Caco-2 (cell line): ENCODE measurements around the gene GRIA2. TPM values are rescaled to one million over a fixed set of nuclear protein-coding genes. Genes with fewer than 3 reads are reported as not detected.

ENCODE experiments used
- BruUV-seq: library from RNA; stranded (reverse); fragments of 400-500 nt; replicated peaks from 2 replicates; lab custom pipeline; 2021; lab: Mats Ljungman, UMichigan
- CTCF ChIA-PET: fragments of 300-600 bp; sonication (Branson Sonifier 250); formaldehyde crosslinking; loops from one replicate; lab custom pipeline; 2022; ENCODE audit warnings: antibody characterized with exemption; lab: Charles Lee
- POLR2A ChIA-PET: fragments of 300-600 bp; sonication (Branson Sonifier 250); formaldehyde crosslinking; loops from one replicate; lab custom pipeline; 2022; ENCODE audit warnings: antibody characterized with exemption; lab: Charles Lee
- DNase-seq, 2 experiments: peaks; one replicate each; pipeline versions ENCODE4 v3.0.0 to v3.0.0-alpha.2; 2020 to 2022
- H3K27me3 ChIP-seq: replicated peaks from 2 replicates; pipeline ENCODE4 v1.6.0; 2011; ENCODE audit warnings: low read length; ENCODE audit not compliant: control insufficient read depth, insufficient read depth
- H3K36me3 ChIP-seq: 2 replicates; pipeline ENCODE4 v1.5.1; 2011; ENCODE audit warnings: low read length; ENCODE audit not compliant: control insufficient read depth, insufficient read depth
- H3K4me1 ChIP-seq: fragments of 250-450 bp; sonication (Bioruptor Pico); 2 replicates; pipeline ENCODE4 v1.5.1; 2020; ENCODE audit warnings: mild to moderate bottlenecking
- H3K4me3 ChIP-seq: 2 replicates; pipeline ENCODE4 v1.5.1; 2011; ENCODE audit warnings: low read depth, mild to moderate bottlenecking, control low read depth, low read length
- H3K9me3 ChIP-seq: fragments of 250-450 bp; sonication (Bioruptor Pico); 2 replicates; pipeline ENCODE4 v1.5.1; 2020; ENCODE audit warnings: mild to moderate bottlenecking, moderate library complexity
- H3K27ac Mint-ChIP-seq: one replicate; pipeline ENCODE4 v1.8.0; 2022; ENCODE audit warnings: mixed read lengths; ENCODE audit not compliant: unreplicated experiment
- H3K27me3 Mint-ChIP-seq: one replicate; pipeline ENCODE4 v1.8.0; 2022; ENCODE audit warnings: mixed read lengths; ENCODE audit not compliant: insufficient read depth, unreplicated experiment
- H3K36me3 Mint-ChIP-seq: one replicate; pipeline ENCODE4 v1.8.0; 2022; ENCODE audit warnings: mild to moderate bottlenecking, mixed read lengths; ENCODE audit not compliant: insufficient read depth, unreplicated experiment
- H3K4me1 Mint-ChIP-seq: one replicate; pipeline ENCODE4 v1.8.0; 2022; ENCODE audit warnings: low read depth, mixed read lengths; ENCODE audit not compliant: unreplicated experiment
- H3K4me3 Mint-ChIP-seq: one replicate; pipeline ENCODE4 v1.8.0; 2022; ENCODE audit warnings: mild to moderate bottlenecking, moderate library complexity, mixed read lengths; ENCODE audit not compliant: unreplicated experiment
- H3K9me3 Mint-ChIP-seq: one replicate; pipeline ENCODE4 v1.8.0; 2022; ENCODE audit warnings: mixed read lengths; ENCODE audit not compliant: unreplicated experiment
- CTCF ChIP-seq, 2 experiments: fragments of 200-600 bp in 1 of 2; IDR thresholded peaks; 1 replicate in 1 of 2; 2 replicates in 1 of 2; pipeline versions ENCODE4 v1.5.1 to v1.8.0; 2011 to 2022; ENCODE audit warnings: antibody characterized with exemption in 1 of 2, control low read depth in 1 of 2, inconsistent platforms in 1 of 2, low read depth in 1 of 2, low read length in 1 of 2, mild to moderate bottlenecking in 1 of 2, moderate library complexity in 1 of 2; ENCODE audit not compliant: insufficient read depth in 1 of 2, severe bottlenecking in 1 of 2, unreplicated experiment in 1 of 2
- intact Hi-C: fragments of 100-400 bp; cut with micrococcal nuclease; formaldehyde crosslinking; loops from one replicate; pipeline ENCODE4 v1.10.0; 2022; ENCODE audit not compliant: unreplicated experiment
- total RNA-seq: library from RNA; stranded (reverse); gene quantifications from 2 replicates; pipeline ENCODE4 v1.2.3, GENCODE V29; 2022

The GRIA2 gene
- total RNA-seq, 1 experiment from 2014 or later = not detected

- no peaks in the 10 kb centered on the region for H3K27me3 ChIP-seq
- TF ChIP-seq CTCF (IDR thresholded peaks at IDR 0.05; ENCODE audit: insufficient read depth in 1 of 2, low read depth in 1 of 2, low read length in 1 of 2, severe bottlenecking in 1 of 2, unreplicated experiment in 1 of 2) = no peak
- H3K9me3 ChIP-seq = no peaks in the 10 kb centered on the region
- no peaks in the 10 kb centered on the region for H3K36me3 ChIP-seq
- no peak for DNase-seq
- no peaks in the 10 kb centered on the region for H3K36me3 Mint-ChIP-seq
- CTCF ChIA-PET = no interaction called here
- H3K4me1 Mint-ChIP-seq = no peaks in the 10 kb centered on the region
- no peaks in the 10 kb centered on the region for H3K9me3 Mint-ChIP-seq
- POLR2A ChIA-PET = no interaction called here
- no TSS peak for BruUV-seq
- no peak overlapping the region for H3K4me3 ChIP-seq
- H3K27ac Mint-ChIP-seq = no peak overlapping the region
- H3K4me3 Mint-ChIP-seq = no peak overlapping the region
- no peaks in the 10 kb centered on the region for H3K4me1 ChIP-seq
- intact Hi-C loops = no loop called here
- no peaks in the 10 kb centered on the region for H3K27me3 Mint-ChIP-seq
These were observed 22.3 kb downstream of the GRIA2 start for GRCh38 chr4:157242871-157243270.

DNA sequence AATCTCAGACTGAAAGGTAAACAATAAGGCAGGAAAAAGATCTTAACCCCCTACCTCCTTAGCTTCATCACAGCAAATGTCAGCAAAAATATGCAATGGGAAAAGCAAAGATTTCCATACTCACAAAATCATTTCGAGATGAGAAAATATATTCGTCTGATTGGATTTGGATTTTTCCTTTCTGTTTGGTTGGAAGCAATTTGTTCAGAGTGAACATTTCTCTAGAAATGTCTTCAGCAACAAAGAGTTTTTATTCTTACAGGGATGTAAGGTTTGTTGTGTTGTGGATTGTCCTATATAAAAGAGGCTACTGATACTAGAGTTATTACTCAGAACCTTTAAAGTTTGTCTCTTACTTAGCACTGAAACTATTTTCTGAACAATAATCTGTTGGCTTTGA is 23.8 kb downstream of the GRIA2 start:
- H3K4me3 Mint-ChIP-seq = no peak overlapping the region
- ChIA-PET POLR2A (no interaction called here), CTCF (no interaction called here)
- Histone ChIP-seq H3K27me3 (no peaks in the 10 kb centered on the region), H3K4me3 (no peak overlapping the region), H3K36me3 (no peaks in the 10 kb centered on the region), H3K9me3 (no peaks in the 10 kb centered on the region), H3K4me1 (no peaks in the 10 kb centered on the region)
- intact Hi-C loops = no loop called here
- no peak for DNase-seq
- H3K36me3 Mint-ChIP-seq = no peaks in the 10 kb centered on the region
- H3K27ac Mint-ChIP-seq = no peak overlapping the region
- H3K4me1 Mint-ChIP-seq = no peaks in the 10 kb centered on the region
- BruUV-seq = no TSS peak
- TF ChIP-seq CTCF (IDR thresholded peaks at IDR 0.05; ENCODE audit: insufficient read depth in 1 of 2, low read depth in 1 of 2, low read length in 1 of 2, severe bottlenecking in 1 of 2, unreplicated experiment in 1 of 2) = no peak
- no peaks in the 10 kb centered on the region for H3K9me3 Mint-ChIP-seq
- H3K27me3 Mint-ChIP-seq = no peaks in the 10 kb centered on the region

DNA sequence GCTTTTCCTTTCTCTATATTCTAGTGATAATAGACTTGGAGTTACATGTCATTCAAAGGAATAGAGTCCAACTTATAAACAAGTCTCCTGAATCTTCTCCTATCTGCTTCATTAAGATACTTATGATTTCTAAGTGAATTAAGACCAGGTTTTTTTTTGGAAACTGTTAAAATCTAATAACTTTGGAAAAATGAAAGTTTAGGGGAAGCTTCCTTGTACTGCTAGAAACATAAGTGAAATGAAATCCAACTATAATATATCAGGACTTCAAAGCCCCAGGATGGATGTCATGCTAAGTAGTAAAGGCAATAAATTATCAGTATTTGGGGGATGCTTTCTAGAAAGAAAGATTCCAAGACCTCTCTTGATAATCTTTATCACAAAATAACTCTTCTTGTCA is 24.8 kb downstream of the GRIA2 start:
- TF ChIP-seq CTCF (IDR thresholded peaks at IDR 0.05; ENCODE audit: insufficient read depth in 1 of 2, low read depth in 1 of 2, low read length in 1 of 2, severe bottlenecking in 1 of 2, unreplicated experiment in 1 of 2) = no peak
- intact Hi-C loops = no loop called here
- CTCF ChIA-PET = no interaction called here
- no peaks in the 10 kb centered on the region for H3K9me3 ChIP-seq
- no peak overlapping the region for H3K4me3 ChIP-seq
- Mint-ChIP-seq H3K4me1 (no peaks in the 10 kb centered on the region), H3K9me3 (no peaks in the 10 kb centered on the region), H3K27me3 (no peaks in the 10 kb centered on the region), H3K27ac (no peak overlapping the region), H3K4me3 (no peak overlapping the region), H3K36me3 (no peaks in the 10 kb centered on the region)
- POLR2A ChIA-PET = no interaction called here
- no TSS peak for BruUV-seq
- no peaks in the 10 kb centered on the region for H3K4me1 ChIP-seq
- no peaks in the 10 kb centered on the region for H3K36me3 ChIP-seq
- no peak for DNase-seq
- no peaks in the 10 kb centered on the region for H3K27me3 ChIP-seq
